ENCODE measurements around the gene ZNF605.

DNA sequence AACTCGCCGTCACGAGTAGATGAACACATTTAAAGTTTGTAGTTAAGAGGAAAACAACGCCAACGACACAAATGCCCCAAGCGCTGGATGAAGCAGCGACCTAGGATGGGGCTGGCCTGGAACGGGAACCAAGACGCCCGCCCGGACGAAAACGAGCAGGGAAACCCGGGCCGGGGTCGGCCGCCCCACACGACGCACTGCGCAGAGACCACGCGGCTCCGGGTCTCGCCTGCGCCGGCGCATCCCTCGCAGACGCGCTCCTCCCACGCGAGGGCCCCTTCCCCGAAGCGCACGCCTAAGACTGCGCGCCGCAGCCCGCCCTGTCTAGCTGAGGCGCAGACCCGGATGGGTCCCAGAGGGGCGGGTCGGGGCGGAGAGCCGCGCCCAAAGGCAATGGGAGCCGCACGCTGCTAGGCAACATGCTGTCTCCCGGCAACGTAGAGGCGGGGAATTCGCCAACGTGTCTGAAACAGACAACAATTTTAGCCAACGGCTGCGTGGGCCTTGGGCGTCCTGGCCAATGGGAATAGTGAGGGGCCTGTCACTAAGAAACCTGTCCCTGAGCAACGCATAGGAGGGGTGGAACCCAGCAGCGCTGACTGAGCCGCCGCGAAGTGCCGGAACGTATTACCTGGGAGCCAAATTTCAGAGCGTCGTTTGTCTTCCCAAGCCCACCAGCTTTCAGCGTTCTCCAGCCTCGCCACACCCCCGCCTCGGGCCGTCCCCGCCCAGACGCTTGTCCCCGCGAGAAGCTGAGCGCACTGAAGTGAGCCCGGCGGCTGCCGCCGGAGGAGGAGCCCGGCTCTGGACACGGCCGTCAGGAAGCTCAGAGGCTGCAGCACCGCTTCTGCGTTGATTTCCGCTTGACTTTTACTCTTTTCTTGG, 47.7 kb downstream of the ZNF605 start:
- TF ChIP-seq CTCF (IDR thresholded peaks at IDR 0.05) = no peak
- TF ChIP-seq POLR2A (IDR thresholded peaks at IDR 0.05) = peak; percentile 65

All from ovary (tissue), 3 donors.